SH-SY5Y (cell line): ENCODE results near the gene GREB1L.

Experiments
- GATA2 ChIP-seq: IDR thresholded peaks from 2 replicates; pipeline ENCODE4 v1.6.1; 2011; ENCODE audit warnings: mild to moderate bottlenecking, low read depth, low read length
- GATA3 ChIP-seq: IDR thresholded peaks from 2 replicates; pipeline ENCODE4 v1.6.1; 2011; ENCODE audit warnings: low read depth, mild to moderate bottlenecking, low read length, moderate library complexity

GRCh38 chr18:21450503-21450902 lies 208.5 kb downstream of the GREB1L start:
- TF ChIP-seq GATA2 (no peak), GATA3 (no peak)
